B cell (primary cell): ENCODE measurements around the gene CPNE5. TPM values are rescaled to one million over a fixed set of nuclear protein-coding genes. Genes with fewer than 3 reads are reported as not detected.

Experiments
- ATAC-seq: fragments of 200-7000 bp; cut with Tn5 transposase; one replicate; pipeline ENCODE4 v1.10.0; 2021; ENCODE audit warnings: low read depth, mild to moderate bottlenecking, moderate number of reproducible peaks, moderate library complexity
- CTCF ChIA-PET: fragments of 350-600 bp; sonication (Branson Sonifier 250); formaldehyde crosslinking; loops from one replicate; lab custom pipeline; 2021; ENCODE audit warnings: antibody characterized with exemption, inconsistent platforms; lab: Charles Lee
- POLR2A ChIA-PET: fragments of 350-600 bp; sonication (Branson Sonifier 250); formaldehyde crosslinking; loops from one replicate; lab custom pipeline; 2021; ENCODE audit warnings: antibody characterized with exemption; lab: Charles Lee
- DNase-seq: peaks from one replicate; pipeline ENCODE4 v3.0.0; 2013
- H2AFZ ChIP-seq: 2 replicates; pipeline ENCODE4 v1.6.1; 2012; ENCODE audit warnings: mild to moderate bottlenecking, low read depth, low read length; ENCODE audit not compliant: insufficient read depth, poor library complexity, severe bottlenecking
- H3K27ac ChIP-seq, 2 donors: 1 replicate in 1 of 2; 2 replicates in 1 of 2; pipeline ENCODE4 v1.5.1; 2012 to 2013; ENCODE audit warnings: low read length in 2 of 2, mild to moderate bottlenecking in 2 of 2, moderate library complexity in 1 of 2
- H3K27me3 ChIP-seq, 4 experiments: fragments of 200-600 bp in 1 of 4; sonication (generic) in 1 of 4; replicated peaks in 1 of 4; 1 replicate in 2 of 4; 2 replicates in 2 of 4; pipeline versions ENCODE4 v1.6.1 to v1.7.0; 2013 to 2016; ENCODE audit warnings: low read length in 3 of 4, mild to moderate bottlenecking in 2 of 4, mixed read lengths in 1 of 4, moderate library complexity in 1 of 4; ENCODE audit not compliant: insufficient read depth in 4 of 4, control insufficient read depth in 3 of 4; ENCODE audit errors: control extremely low read depth in 1 of 4
- H3K36me3 ChIP-seq, 2 experiments: replicated peaks in 1 of 2; 1 replicate in 1 of 2; 2 replicates in 1 of 2; pipeline versions ENCODE4 v1.6.1 to v1.7.1; 2013; ENCODE audit warnings: low read length in 1 of 2; ENCODE audit not compliant: insufficient read depth in 2 of 2, control insufficient read depth in 1 of 2; ENCODE audit errors: control extremely low read depth in 1 of 2, extremely low read depth in 1 of 2
- H3K4me1 ChIP-seq, 2 donors: fragments of 200-600 bp in 1 of 2; sonication (generic) in 1 of 2; 1 replicate in 1 of 2; 2 replicates in 1 of 2; pipeline versions ENCODE4 v1.5.1 to v1.6.1; 2013 to 2017; ENCODE audit warnings: low read length in 2 of 2; ENCODE audit not compliant: control insufficient read depth in 2 of 2, insufficient read depth in 2 of 2
- H3K4me2 ChIP-seq: replicated peaks from 2 replicates; pipeline ENCODE3; 2012; ENCODE audit warnings: mild to moderate bottlenecking, low read depth, low read length; ENCODE audit not compliant: poor library complexity, severe bottlenecking
- H3K4me3 ChIP-seq, 5 experiments: fragments of 200-600 bp in 1 of 5; sonication (generic) in 1 of 5; 1 replicate in 3 of 5; 2 replicates in 2 of 5; pipeline versions ENCODE4 v1.5.1 to v1.7.0; 2011 to 2016; ENCODE audit warnings: low read length in 4 of 5, mild to moderate bottlenecking in 4 of 5, low read depth in 2 of 5, control low read depth in 1 of 5, moderate library complexity in 1 of 5; ENCODE audit not compliant: insufficient read depth in 1 of 5; ENCODE audit errors: control extremely low read depth in 1 of 5, extremely low read depth in 1 of 5
- H3K79me2 ChIP-seq: fragments of 200-600 bp; sonication (generic); one replicate; pipeline ENCODE4 v1.6.0; 2016; ENCODE audit warnings: low read length; ENCODE audit not compliant: control insufficient read depth, insufficient read depth
- H3K9ac ChIP-seq: fragments of 200-600 bp; sonication (generic); 2 replicates; pipeline ENCODE4 v1.6.1; 2017; ENCODE audit warnings: mild to moderate bottlenecking, low read length, moderate library complexity
- H3K9me3 ChIP-seq, 3 donors: one replicate each; pipeline versions ENCODE4 v1.6.1 to v1.7.1; 2013; ENCODE audit warnings: low read length in 2 of 3; ENCODE audit not compliant: control insufficient read depth in 2 of 3, insufficient read depth in 1 of 3; ENCODE audit errors: control extremely low read depth in 1 of 3
- H4K20me1 ChIP-seq: 2 replicates; pipeline ENCODE4 v1.6.0; 2012; ENCODE audit warnings: mild to moderate bottlenecking, low read length; ENCODE audit not compliant: insufficient read depth, control insufficient read depth, poor library complexity, severe bottlenecking
- H3K27ac Mint-ChIP-seq: one replicate; pipeline ENCODE4 v1.8.0; 2021; ENCODE audit warnings: mixed read lengths
- H3K27me3 Mint-ChIP-seq: one replicate; pipeline ENCODE4 v1.8.0; 2021; ENCODE audit warnings: mixed read lengths
- H3K4me1 Mint-ChIP-seq: one replicate; pipeline ENCODE4 v1.8.0; 2021; ENCODE audit warnings: mixed read lengths
- H3K4me3 Mint-ChIP-seq: one replicate; pipeline ENCODE4 v1.8.0; 2021; ENCODE audit warnings: mixed read lengths
- H3K9me3 Mint-ChIP-seq: one replicate; pipeline ENCODE4 v1.8.0; 2022; ENCODE audit warnings: mixed read lengths; ENCODE audit not compliant: insufficient read depth
- EZH2 ChIP-seq: IDR thresholded peaks from 2 replicates; pipeline ENCODE4 v1.6.1; 2012; ENCODE audit warnings: borderline replicate concordance, low read depth, mild to moderate bottlenecking, moderate library complexity, low read length; ENCODE audit not compliant: insufficient read depth, poor library complexity, severe bottlenecking
- WGBS: methylation state at CpG from one replicate; pipeline ENCODE4 v1.1.5; 2013; ENCODE audit warnings: missing lambda C conversion rate; ENCODE audit not compliant: insufficient coverage; 5-methylcytosine and 5-hydroxymethylcytosine counted together
- intact Hi-C: fragments of 100-400 bp; cut with micrococcal nuclease; formaldehyde crosslinking; loops from one replicate; pipeline ENCODE4 v1.10.0; 2022
- polyA plus RNA-seq: library from polyadenylated mRNA; depleted of rRNA; stranded (reverse); fragments of >200 nt; gene quantifications from 2 replicates; pipeline ENCODE4 v1.2.3, GENCODE V29; 2012
- total RNA-seq, 2 donors: library from RNA; stranded (reverse); fragments of 120-200 nt in 1 of 2; gene quantifications; 1 replicate in 1 of 2; 2 replicates in 1 of 2; pipeline versions ENCODE4 v1.2.3 to v1.2.4, GENCODE V29; 2013 to 2022
- TF ChIP-seq, protein P1 (sequence below): fragments of 200-600 bp; IDR thresholded peaks from one replicate; pipeline ENCODE4 v1.8.0; 2022; ENCODE audit warnings: antibody characterized with exemption, mild to moderate bottlenecking

The CPNE5 gene
- total and polyA plus RNA-seq, 2 donors (not counting 1 experiment from before 2014, with no cell fraction given): 49.8 to 357 TPM

DNA sequence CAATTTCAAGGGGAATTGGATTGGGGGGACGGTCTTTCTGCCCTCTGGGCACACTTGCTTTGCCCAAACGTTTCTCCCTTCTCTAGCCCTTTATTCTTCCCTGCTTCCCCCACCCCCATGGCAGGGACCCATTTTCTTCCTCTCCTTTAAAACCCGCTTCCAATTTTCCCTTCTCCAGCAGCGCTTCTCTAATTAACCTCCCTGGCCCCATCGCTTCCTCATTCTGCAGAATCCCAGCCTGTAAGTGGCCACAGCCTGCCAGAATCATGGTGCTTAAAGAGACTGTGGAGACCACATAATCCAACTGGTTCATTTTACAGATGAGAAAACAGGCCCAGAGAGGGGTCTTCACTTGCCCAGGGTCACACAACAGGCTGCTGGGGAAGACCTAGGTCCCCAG is 61.4 kb downstream of the CPNE5 start:
- Histone ChIP-seq H3K9ac (no peak overlapping the region), H2AFZ (no peak overlapping the region), H3K4me2 (no peak overlapping the region), H3K4me3 (no peak overlapping the region), H3K9me3 (no peaks in the 10 kb centered on the region), H3K79me2 (no peaks in the 10 kb centered on the region), H3K27me3 (peaks cover 0 to 9% (median 0%) of the 10 kb centered on the region in 4 experiments), H3K27ac (no peak overlapping the region), H4K20me1 (no peaks in the 10 kb centered on the region), H3K36me3 (no peaks in the 10 kb centered on the region), H3K4me1 (peaks cover 21 to 26% of the 10 kb centered on the region in 2 donors)
- Mint-ChIP-seq H3K27me3 (peaks cover 31% of the 10 kb centered on the region), H3K4me3 (no peak overlapping the region), H3K4me1 (peaks cover 26% of the 10 kb centered on the region), H3K9me3 (no peaks in the 10 kb centered on the region), H3K27ac (no peak overlapping the region)
- DNase-seq (no peak), ATAC-seq (no peak)
- WGBS: 65% methylated on average over 5 of the region's 5 CpGs
- TF ChIP-seq EZH2: no peak
- TF ChIP-seq, protein P1, sequence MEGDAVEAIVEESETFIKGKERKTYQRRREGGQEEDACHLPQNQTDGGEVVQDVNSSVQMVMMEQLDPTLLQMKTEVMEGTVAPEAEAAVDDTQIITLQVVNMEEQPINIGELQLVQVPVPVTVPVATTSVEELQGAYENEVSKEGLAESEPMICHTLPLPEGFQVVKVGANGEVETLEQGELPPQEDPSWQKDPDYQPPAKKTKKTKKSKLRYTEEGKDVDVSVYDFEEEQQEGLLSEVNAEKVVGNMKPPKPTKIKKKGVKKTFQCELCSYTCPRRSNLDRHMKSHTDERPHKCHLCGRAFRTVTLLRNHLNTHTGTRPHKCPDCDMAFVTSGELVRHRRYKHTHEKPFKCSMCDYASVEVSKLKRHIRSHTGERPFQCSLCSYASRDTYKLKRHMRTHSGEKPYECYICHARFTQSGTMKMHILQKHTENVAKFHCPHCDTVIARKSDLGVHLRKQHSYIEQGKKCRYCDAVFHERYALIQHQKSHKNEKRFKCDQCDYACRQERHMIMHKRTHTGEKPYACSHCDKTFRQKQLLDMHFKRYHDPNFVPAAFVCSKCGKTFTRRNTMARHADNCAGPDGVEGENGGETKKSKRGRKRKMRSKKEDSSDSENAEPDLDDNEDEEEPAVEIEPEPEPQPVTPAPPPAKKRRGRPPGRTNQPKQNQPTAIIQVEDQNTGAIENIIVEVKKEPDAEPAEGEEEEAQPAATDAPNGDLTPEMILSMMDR: no peak
- POLR2A ChIA-PET: no interaction called here
- intact Hi-C loops: no loop called here
- CTCF ChIA-PET: interaction anchor here (7.8 kb wide), 1 partner anchor 11 kb away, joined by 123 read pairs; no protein-coding TSS in a partner anchor

DNA sequence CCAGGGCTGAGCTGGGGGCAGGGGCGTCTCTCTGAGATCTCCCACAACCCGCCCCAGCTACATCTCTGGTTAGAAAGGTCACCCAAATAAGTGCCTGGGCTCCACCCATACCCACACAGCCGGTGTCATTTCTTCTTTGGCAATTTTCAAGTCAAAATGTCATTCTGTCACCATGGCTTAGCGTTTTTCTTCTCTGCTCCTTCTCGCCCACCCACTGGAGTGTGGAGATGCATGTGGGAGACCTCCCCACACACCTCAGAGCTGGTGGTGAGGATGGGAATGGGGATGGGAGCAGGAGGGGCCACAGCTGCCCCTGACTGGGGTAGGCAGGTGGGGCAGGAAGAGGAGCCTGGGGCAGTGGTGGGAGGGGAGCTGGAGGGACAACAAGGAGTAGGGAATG is 63.1 kb downstream of the CPNE5 start:
- ATAC-seq (no peak), DNase-seq (no peak)
- no peak overlapping the region for H2AFZ ChIP-seq
- no peak overlapping the region for H3K27ac ChIP-seq
- Mint-ChIP-seq H3K4me1 (peaks cover 13% of the 10 kb centered on the region), H3K27me3 (peaks cover 31% of the 10 kb centered on the region), H3K27ac (no peak overlapping the region), H3K4me3 (no peak overlapping the region), H3K9me3 (no peaks in the 10 kb centered on the region)
- peaks cover 11 to 12% of the 10 kb centered on the region in 2 donors for H3K4me1 ChIP-seq
- 94% methylated on average over 2 of the region's 5 CpGs for WGBS
- no peak overlapping the region for H3K4me2 ChIP-seq
- H3K4me3 ChIP-seq: no peak overlapping the region
- no peaks in the 10 kb centered on the region for H3K79me2 ChIP-seq
- H3K27me3 ChIP-seq: peaks cover 0 to 9% (median 0%) of the 10 kb centered on the region in 4 experiments
- ChIA-PET CTCF (interaction anchor here (1.0 to 1.4 kb wide), 2 partner anchors 9 to 170 kb away, joined by 3 read pairs; no protein-coding TSS in a partner anchor), POLR2A (no interaction called here)
- TF ChIP-seq, protein P1: no peak
- TF ChIP-seq EZH2: no peak
- no peaks in the 10 kb centered on the region for H4K20me1 ChIP-seq
- no peak overlapping the region for H3K9ac ChIP-seq
- H3K9me3 ChIP-seq: no peaks in the 10 kb centered on the region
- H3K36me3 ChIP-seq: no peaks in the 10 kb centered on the region
- intact Hi-C loops: no loop called here
